Liver (tissue), 3 donors: Measurements from ENCODE around the gene PPP1R1B.

ENCODE experiments used
- ATF3 ChIP-seq: IDR thresholded peaks from 2 replicates; pipeline ENCODE4 v1.6.1; 2016; ENCODE audit warnings: antibody characterized with exemption
- CTCF ChIP-seq: fragments of 150-350 bp; IDR thresholded peaks from 2 replicates; pipeline ENCODE4 v1.5.1; 2017; ENCODE audit warnings: improper control_type of control experiment, low read depth, low read length; ENCODE audit not compliant: missing input control
- EGR1 ChIP-seq, 2 donors: IDR thresholded peaks; 2 replicates each; pipeline ENCODE4 v1.6.1; 2016 to 2018; ENCODE audit warnings: antibody characterized with exemption in 2 of 2, low read depth in 2 of 2
- FOXA1 ChIP-seq: IDR thresholded peaks from 2 replicates; pipeline ENCODE4 v1.6.1; 2016; ENCODE audit warnings: antibody characterized with exemption
- GABPA ChIP-seq, 2 donors: IDR thresholded peaks in 1 of 2; conservative IDR thresholded peaks in 1 of 2; 2 replicates each; pipeline ENCODE4 v1.6.1; 2016; ENCODE audit warnings: antibody characterized with exemption in 2 of 2, mild to moderate bottlenecking in 1 of 2, moderate library complexity in 1 of 2
- JUND ChIP-seq, 2 donors: IDR thresholded peaks; 2 replicates each; pipeline ENCODE4 v1.6.1; 2016; ENCODE audit warnings: antibody characterized with exemption in 2 of 2
- MAX ChIP-seq: IDR thresholded peaks from 2 replicates; pipeline ENCODE4 v1.6.1; 2016; ENCODE audit warnings: antibody characterized with exemption
- NR2F2 ChIP-seq: IDR thresholded peaks from 2 replicates; pipeline ENCODE4 v1.6.1; 2016; ENCODE audit warnings: antibody characterized with exemption
- RAD21 ChIP-seq, 2 donors: IDR thresholded peaks; 2 replicates each; pipeline ENCODE4 v1.6.1; 2016; ENCODE audit warnings: antibody characterized with exemption in 2 of 2, mild to moderate bottlenecking in 2 of 2
- REST ChIP-seq: IDR thresholded peaks from 2 replicates; pipeline ENCODE4 v1.6.1; 2016; ENCODE audit warnings: antibody characterized with exemption, mild to moderate bottlenecking
- TAF1 ChIP-seq: conservative IDR thresholded peaks from 2 replicates; pipeline ENCODE4 v1.6.1; 2016; ENCODE audit warnings: antibody characterized with exemption, mild to moderate bottlenecking
- YY1 ChIP-seq: IDR thresholded peaks from 2 replicates; pipeline ENCODE4 v1.6.1; 2016; ENCODE audit warnings: antibody characterized with exemption, mild to moderate bottlenecking
- donor health status: healthy.
- donor health status: healthy.

GRCh38 chr17:39607851-39608130 is 19.0 kb upstream of the PPP1R1B start, which contains the start of gene NEUROD2:
- TF ChIP-seq TAF1 (no peak), CTCF (no peak), RAD21 (IDR thresholded peaks at IDR 0.05) (no peak), ATF3 (no peak), GABPA (IDR thresholded peaks at IDR 0.05 in 1 of 2, conservative IDR thresholded peaks at IDR 0.05 in 1 of 2) (no peak), REST (no peak), MAX (no peak), FOXA1 (no peak), EGR1 (IDR thresholded peaks at IDR 0.05; ENCODE audit: low read depth in 2 of 2) (no peak), JUND (IDR thresholded peaks at IDR 0.05) (no peak), NR2F2 (no peak), YY1 (no peak)
